CD8-positive, alpha-beta memory T cell (primary cell): ENCODE results near the gene DOCK9. TPM values are rescaled to one million over a fixed set of nuclear protein-coding genes. Genes with fewer than 3 reads are reported as not detected.
A peak's percentile ranks its signal among the peaks of the same experiment; 100 is the strongest.

Experiments used
- CTCF ChIA-PET: fragments of 350-600 bp; sonication (Branson Sonifier 250); formaldehyde crosslinking; loops from one replicate; lab custom pipeline; 2021; ENCODE audit warnings: antibody characterized with exemption; lab: Charles Lee
- POLR2A ChIA-PET: fragments of 350-600 bp; sonication (Branson Sonifier 250); formaldehyde crosslinking; loops from one replicate; lab custom pipeline; 2021; ENCODE audit warnings: antibody characterized with exemption; lab: Charles Lee
- DNase-seq, 5 donors: peaks; one replicate each; pipeline versions ENCODE4 v3.0.0 to v3.0.0-alpha.2; 2020 to 2022; ENCODE audit warnings: mixed read lengths in 1 of 5
- H3K27ac ChIP-seq: one replicate; pipeline ENCODE4 v1.7.0; 2013; ENCODE audit warnings: low read depth, mild to moderate bottlenecking, low read length, moderate library complexity
- H3K27me3 ChIP-seq: 2 replicates; pipeline ENCODE4 v1.7.0; 2013; ENCODE audit warnings: low read length, mild to moderate bottlenecking; ENCODE audit not compliant: insufficient read depth, poor library complexity, severe bottlenecking
- H3K36me3 ChIP-seq: 2 replicates; pipeline ENCODE4 v1.7.0; 2013; ENCODE audit warnings: mild to moderate bottlenecking, low read length, moderate library complexity; ENCODE audit not compliant: insufficient read depth
- H3K4me1 ChIP-seq: 2 replicates; pipeline ENCODE4 v1.7.0; 2013; ENCODE audit warnings: mild to moderate bottlenecking, low read length, moderate library complexity; ENCODE audit not compliant: insufficient read depth
- H3K4me3 ChIP-seq: 2 replicates; pipeline ENCODE4 v1.7.0; 2013; ENCODE audit warnings: mild to moderate bottlenecking, low read length
- H3K9me3 ChIP-seq: 2 replicates; pipeline ENCODE4 v1.7.0; 2013; ENCODE audit warnings: mild to moderate bottlenecking, low read length
- H3K27ac Mint-ChIP-seq, 8 donors: one replicate each; pipeline ENCODE4 v1.8.0; 2020 to 2021; ENCODE audit warnings: mixed read lengths in 8 of 8, mild to moderate bottlenecking in 6 of 8, inconsistent platforms in 3 of 8, moderate library complexity in 3 of 8
- H3K27me3 Mint-ChIP-seq, 2 donors: one replicate each; pipeline ENCODE4 v1.8.0; 2020 to 2021; ENCODE audit warnings: mixed read lengths in 2 of 2, mild to moderate bottlenecking in 1 of 2, moderate library complexity in 1 of 2
- H3K36me3 Mint-ChIP-seq, 3 donors: one replicate each; pipeline ENCODE4 v1.8.0; 2020 to 2021; ENCODE audit warnings: mixed read lengths in 3 of 3, inconsistent platforms in 1 of 3, mild to moderate bottlenecking in 1 of 3
- H3K4me1 Mint-ChIP-seq, 3 donors: one replicate each; pipeline ENCODE4 v1.8.0; 2020 to 2021; ENCODE audit warnings: mixed read lengths in 3 of 3, inconsistent platforms in 1 of 3, mild to moderate bottlenecking in 1 of 3
- H3K4me3 Mint-ChIP-seq, 7 donors: one replicate each; pipeline ENCODE4 v1.8.0; 2020 to 2021; ENCODE audit warnings: mixed read lengths in 7 of 7, mild to moderate bottlenecking in 6 of 7, moderate library complexity in 4 of 7, inconsistent platforms in 2 of 7
- H3K9me3 Mint-ChIP-seq, 5 donors: one replicate each; pipeline ENCODE4 v1.8.0; 2020 to 2022; ENCODE audit warnings: mixed read lengths in 5 of 5, mild to moderate bottlenecking in 3 of 5, moderate library complexity in 2 of 5, inconsistent platforms in 1 of 5
- polyA plus RNA-seq: library from polyadenylated mRNA; unstranded; fragments of 300-500 nt; fragmentation: Illumina TruSeq; gene quantifications from one replicate; pipeline ENCODE4 v1.2.3, GENCODE V29; 2021
- total RNA-seq, 2 experiments: library from RNA; stranded (reverse); gene quantifications; one replicate each; pipeline ENCODE4 v1.2.3, GENCODE V29; 2021

Gene DOCK9
- total and polyA plus RNA-seq, 3 experiments from 2014 or later, result 23.9 to 38.9 (median 35.4) TPM

- no peaks in the 10 kb centered on the region for H3K36me3 ChIP-seq
- H3K27me3 ChIP-seq, result no peaks in the 10 kb centered on the region
- H3K4me3 ChIP-seq, result no peak overlapping the region
- H3K27ac ChIP-seq, result no peak overlapping the region
- Mint-ChIP-seq H3K27me3 (no peaks in the 10 kb centered on the region), H3K36me3 (peaks cover 0 to 2% (median 1%) of the 10 kb centered on the region in 3 donors), H3K4me1 (peaks cover 69 to 90% (median 70%) of the 10 kb centered on the region in 3 donors), H3K4me3 (no peak overlapping the region), H3K27ac (peak overlapping the region in 2 of 8 donors; percentile 18 to 30), H3K9me3 (no peaks in the 10 kb centered on the region)
- DNase-seq, result no peak
- H3K4me1 ChIP-seq, result peaks cover 66% of the 10 kb centered on the region
- no peaks in the 10 kb centered on the region for H3K9me3 ChIP-seq
- ChIA-PET CTCF (no interaction called here), POLR2A (no interaction called here)
These were observed 1.3 kb upstream of the DOCK9 start for GRCh38 chr13:98979012-98979660.

- no peak for DNase-seq
- Mint-ChIP-seq H3K9me3 (no peaks in the 10 kb centered on the region), H3K4me3 (no peak overlapping the region), H3K27me3 (no peaks in the 10 kb centered on the region), H3K36me3 (peaks cover 0 to 2% (median 1%) of the 10 kb centered on the region in 3 donors), H3K27ac (no peak overlapping the region), H3K4me1 (peaks cover 66 to 88% (median 69%) of the 10 kb centered on the region in 3 donors)
- H3K4me1 ChIP-seq, result peaks cover 74% of the 10 kb centered on the region
- no peaks in the 10 kb centered on the region for H3K9me3 ChIP-seq
- H3K27me3 ChIP-seq, result no peaks in the 10 kb centered on the region
- H3K4me3 ChIP-seq, result no peak overlapping the region
- ChIA-PET CTCF (interaction anchor here (1.4 kb wide), 1 partner anchor 533 kb away, joined by 3 read pairs; no protein-coding TSS in a partner anchor), POLR2A (no interaction called here)
- no peak overlapping the region for H3K27ac ChIP-seq
- H3K36me3 ChIP-seq, result no peaks in the 10 kb centered on the region
These were observed 416 bp upstream of the DOCK9 start for GRCh38 chr13:98978280-98978679.

- ChIA-PET CTCF (interaction anchor here (1.3 to 1.5 kb wide), 2 partner anchors 12 to 57 kb away, joined by 3 to 4 read pairs; no protein-coding TSS in a partner anchor), POLR2A (no interaction called here)
- H3K4me1 ChIP-seq, result peaks cover 69% of the 10 kb centered on the region
These were observed 923 bp downstream of the DOCK9 start for GRCh38 chr13:98976941-98977340.

GRCh38 chr13:98976338-98976737 lies 1.5 kb downstream of the DOCK9 start:
- H3K4me1 Mint-ChIP-seq, result peaks cover 47 to 83% (median 49%) of the 10 kb centered on the region in 3 donors
- ChIA-PET POLR2A (no interaction called here), CTCF (interaction anchor here (1.3 to 1.5 kb wide), 3 partner anchors 12 to 58 kb away, joined by 3 to 4 read pairs (median 3); no protein-coding TSS in a partner anchor)
- Histone ChIP-seq H3K27ac (no peak overlapping the region), H3K9me3 (no peaks in the 10 kb centered on the region), H3K4me3 (no peak overlapping the region), H3K4me1 (peaks cover 63% of the 10 kb centered on the region), H3K27me3 (no peaks in the 10 kb centered on the region), H3K36me3 (no peaks in the 10 kb centered on the region)
- DNase-seq, result no peak
- H3K36me3 Mint-ChIP-seq, result peaks cover 0 to 2% (median 1%) of the 10 kb centered on the region in 3 donors
- peak overlapping the region in 3 of 8 donors; percentile 34 to 47 (median 44) for H3K27ac Mint-ChIP-seq
- H3K27me3 Mint-ChIP-seq, result no peaks in the 10 kb centered on the region
- no peak overlapping the region for H3K4me3 Mint-ChIP-seq
- H3K9me3 Mint-ChIP-seq, result no peaks in the 10 kb centered on the region

More at GRCh38 chr13:98976941-98977340, 923 bp downstream of the DOCK9 start:
- DNase-seq, result no peak
- Histone ChIP-seq H3K27ac (no peak overlapping the region), H3K36me3 (no peaks in the 10 kb centered on the region), H3K27me3 (no peaks in the 10 kb centered on the region), H3K4me3 (no peak overlapping the region), H3K9me3 (no peaks in the 10 kb centered on the region)
- Mint-ChIP-seq H3K4me3 (no peak overlapping the region), H3K9me3 (no peaks in the 10 kb centered on the region), H3K4me1 (peaks cover 53 to 84% (median 55%) of the 10 kb centered on the region in 3 donors), H3K27ac (peak overlapping the region in 1 of 8 donors; percentile 23), H3K27me3 (no peaks in the 10 kb centered on the region), H3K36me3 (peaks cover 0 to 2% (median 1%) of the 10 kb centered on the region in 3 donors)

- H3K36me3 ChIP-seq, result no peaks in the 10 kb centered on the region
- H3K9me3 Mint-ChIP-seq, result no peaks in the 10 kb centered on the region
- H3K27me3 Mint-ChIP-seq, result no peaks in the 10 kb centered on the region
- peaks cover 0 to 2% (median 1%) of the 10 kb centered on the region in 3 donors for H3K36me3 Mint-ChIP-seq
- no peak overlapping the region for H3K4me3 ChIP-seq
- H3K27ac ChIP-seq, result no peak overlapping the region
- H3K27me3 ChIP-seq, result no peaks in the 10 kb centered on the region
- peaks cover 59% of the 10 kb centered on the region for H3K4me1 ChIP-seq
- CTCF ChIA-PET, result interaction anchor here (1.3 to 1.5 kb wide), 3 partner anchors 11 to 58 kb away, joined by 3 to 4 read pairs (median 3); no protein-coding TSS in a partner anchor
- DNase-seq, result no peak
- peak overlapping the region in 1 of 8 donors; percentile 64 for H3K27ac Mint-ChIP-seq
- H3K9me3 ChIP-seq, result no peaks in the 10 kb centered on the region
- peaks cover 46 to 81% (median 50%) of the 10 kb centered on the region in 3 donors for H3K4me1 Mint-ChIP-seq
- no peak overlapping the region for H3K4me3 Mint-ChIP-seq
- POLR2A ChIA-PET, result no interaction called here
These were observed 2.0 kb downstream of the DOCK9 start for GRCh38 chr13:98975822-98976261.

GRCh38 chr13:98974053-98974452 lies 3.8 kb downstream of the DOCK9 start:
- Mint-ChIP-seq H3K4me1 (peaks cover 51 to 86% (median 60%) of the 10 kb centered on the region in 3 donors), H3K4me3 (no peak overlapping the region), H3K36me3 (peaks cover 0 to 3% (median under 1%) of the 10 kb centered on the region in 3 donors), H3K27me3 (no peaks in the 10 kb centered on the region), H3K27ac (no peak overlapping the region), H3K9me3 (no peaks in the 10 kb centered on the region)
- ChIA-PET CTCF (no interaction called here), POLR2A (no interaction called here)
- Histone ChIP-seq H3K36me3 (no peaks in the 10 kb centered on the region), H3K4me1 (peaks cover 71% of the 10 kb centered on the region), H3K27me3 (no peaks in the 10 kb centered on the region), H3K9me3 (no peaks in the 10 kb centered on the region), H3K4me3 (no peak overlapping the region), H3K27ac (no peak overlapping the region)
- no peak for DNase-seq

GRCh38 chr13:98972627-98973026 lies 5.2 kb downstream of the DOCK9 start:
- DNase-seq, result no peak
- Mint-ChIP-seq H3K4me3 (no peak overlapping the region), H3K27ac (no peak overlapping the region), H3K4me1 (peaks cover 42 to 77% (median 56%) of the 10 kb centered on the region in 3 donors), H3K36me3 (peaks cover 0 to 3% (median 1%) of the 10 kb centered on the region in 3 donors), H3K9me3 (no peaks in the 10 kb centered on the region), H3K27me3 (no peaks in the 10 kb centered on the region)
- Histone ChIP-seq H3K36me3 (no peaks in the 10 kb centered on the region), H3K9me3 (no peaks in the 10 kb centered on the region), H3K27me3 (no peaks in the 10 kb centered on the region), H3K4me1 (peaks cover 62% of the 10 kb centered on the region), H3K27ac (no peak overlapping the region), H3K4me3 (no peak overlapping the region)
- CTCF ChIA-PET, result no interaction called here
- POLR2A ChIA-PET, result no interaction called here

GRCh38 chr13:98972059-98972458 lies 5.8 kb downstream of the DOCK9 start:
- POLR2A ChIA-PET, result no interaction called here
- H3K4me1 Mint-ChIP-seq, result peaks cover 40 to 77% (median 54%) of the 10 kb centered on the region in 3 donors

More at GRCh38 chr13:98972059-98972458, 5.8 kb downstream of the DOCK9 start:
- H3K27ac Mint-ChIP-seq, result no peak overlapping the region
- H3K36me3 ChIP-seq, result no peaks in the 10 kb centered on the region
- no peaks in the 10 kb centered on the region for H3K9me3 Mint-ChIP-seq
- no peaks in the 10 kb centered on the region for H3K27me3 ChIP-seq
- no peak overlapping the region for H3K4me3 Mint-ChIP-seq
- CTCF ChIA-PET, result no interaction called here
- no peak overlapping the region for H3K27ac ChIP-seq
- H3K36me3 Mint-ChIP-seq, result peaks cover 0 to 3% (median 1%) of the 10 kb centered on the region in 3 donors
- no peaks in the 10 kb centered on the region for H3K9me3 ChIP-seq
- H3K4me1 ChIP-seq, result peaks cover 56% of the 10 kb centered on the region
- H3K4me3 ChIP-seq, result no peak overlapping the region
- H3K27me3 Mint-ChIP-seq, result no peaks in the 10 kb centered on the region
- no peak for DNase-seq
